ENCODE results near the gene PCARE. TPM values are rescaled to one million over a fixed set of nuclear protein-coding genes. Genes with fewer than 3 reads are reported as not detected.
A peak's percentile ranks its signal among the peaks of the same experiment; 100 is the strongest.

PCARE gene
- total RNA-seq, 4 donors from 2014 or later: not detected

- H3K27ac ChIP-seq: no peak overlapping the region
- TF ChIP-seq CTCF (IDR thresholded peaks at IDR 0.05): no peak
- TF ChIP-seq POLR2A (IDR thresholded peaks at IDR 0.05): no peak
- H3K4me3 ChIP-seq: no peak overlapping the region
- no peaks in the 10 kb centered on the region for H3K27me3 ChIP-seq
- H3K9me3 ChIP-seq: no peaks in the 10 kb centered on the region
- no peak for DNase-seq
- H3K36me3 ChIP-seq: no peaks in the 10 kb centered on the region
- no peaks in the 10 kb centered on the region for H3K4me1 ChIP-seq
Observed at GRCh38 chr2:29066997-29067605, 7.2 kb downstream of the PCARE start.

- H3K27ac ChIP-seq: no peak overlapping the region
- no peaks in the 10 kb centered on the region for H3K9me3 ChIP-seq
- TF ChIP-seq CTCF (IDR thresholded peaks at IDR 0.05) (no peak), POLR2A (IDR thresholded peaks at IDR 0.05) (no peak)
Observed at GRCh38 chr2:29066271-29066860, 8.0 kb downstream of the PCARE start.

GRCh38 chr2:29065068-29065811, 9.1 kb downstream of the PCARE start:
- H3K27me3 ChIP-seq: no peaks in the 10 kb centered on the region
- H3K9me3 ChIP-seq: no peaks in the 10 kb centered on the region
- TF ChIP-seq CTCF (IDR thresholded peaks at IDR 0.05): no peak
- no peak for TF ChIP-seq POLR2A (IDR thresholded peaks at IDR 0.05)
- no peaks in the 10 kb centered on the region for H3K4me1 ChIP-seq
- H3K27ac ChIP-seq: peak overlapping the region in 2 of 4 donors; percentile 19 to 54
- H3K4me3 ChIP-seq: no peak overlapping the region
- no peaks in the 10 kb centered on the region for H3K36me3 ChIP-seq
- no peak for DNase-seq

More at GRCh38 chr2:29066271-29066860, 8.0 kb downstream of the PCARE start:
- Histone ChIP-seq H3K4me1 (no peaks in the 10 kb centered on the region), H3K27me3 (no peaks in the 10 kb centered on the region), H3K36me3 (no peaks in the 10 kb centered on the region), H3K4me3 (no peak overlapping the region)
- DNase-seq: no peak

GRCh38 chr2:29064746-29065067, 9.6 kb downstream of the PCARE start:
- Histone ChIP-seq H3K4me1 (no peaks in the 10 kb centered on the region), H3K36me3 (no peaks in the 10 kb centered on the region), H3K9me3 (no peaks in the 10 kb centered on the region), H3K27me3 (no peaks in the 10 kb centered on the region), H3K27ac (peak overlapping the region in 1 of 4 donors; percentile 54), H3K4me3 (no peak overlapping the region)
- TF ChIP-seq POLR2A (IDR thresholded peaks at IDR 0.05): no peak
- TF ChIP-seq CTCF (IDR thresholded peaks at IDR 0.05): no peak
- DNase-seq: no peak

GRCh38 chr2:29064346-29064715, 10.0 kb downstream of the PCARE start:
- no peaks in the 10 kb centered on the region for H3K9me3 ChIP-seq
- H3K36me3 ChIP-seq: no peaks in the 10 kb centered on the region
- peak overlapping the region in 2 of 4 donors; percentile 38 to 54 for H3K27ac ChIP-seq
- no peak for DNase-seq
- H3K4me1 ChIP-seq: no peaks in the 10 kb centered on the region
- H3K4me3 ChIP-seq: no peak overlapping the region
- TF ChIP-seq POLR2A (IDR thresholded peaks at IDR 0.05) (no peak), CTCF (IDR thresholded peaks at IDR 0.05) (no peak)
- H3K27me3 ChIP-seq: no peaks in the 10 kb centered on the region
